SK-N-SH treated with all-trans-retinoic acid at 6 μM for 48 hours (cell line): ENCODE results near the gene CITED2.

Experiments
- ATAC-seq: fragments of 200-7000 bp; cut with Tn5 transposase; 3 replicates; pipeline ENCODE4 v1.9.1; 2020; ENCODE audit warnings: mild to moderate bottlenecking, moderate library complexity
- ARNTL ChIP-seq: fragments of 450-650 bp; formaldehyde crosslinking; IDR thresholded peaks from 2 replicates; pipeline ENCODE4 v1.5.0; 2020; ENCODE audit warnings: low read depth, mild to moderate bottlenecking, moderate library complexity, borderline replicate concordance
- BACH2 ChIP-seq: fragments of 250-450 bp; sonication (Bioruptor Pico); IDR thresholded peaks from 2 replicates; pipeline ENCODE4 v1.9.0; 2021; ENCODE audit warnings: mild to moderate bottlenecking, borderline replicate concordance
- CSDC2 ChIP-seq: fragments of 250-450 bp; sonication (Bioruptor Pico); IDR thresholded peaks from 2 replicates; pipeline ENCODE4 v1.5.0; 2020; ENCODE audit warnings: mild to moderate bottlenecking, moderate library complexity
- ESRRG ChIP-seq: fragments of 250-450 bp; sonication (Bioruptor Pico); IDR thresholded peaks from 2 replicates; pipeline ENCODE4 v1.6.1; 2021; ENCODE audit warnings: mild to moderate bottlenecking
- ISL1 ChIP-seq: fragments of 250-450 bp; sonication (Bioruptor Pico); IDR thresholded peaks from 2 replicates; pipeline ENCODE4 v2.1.2; 2022; ENCODE audit warnings: mild to moderate bottlenecking, moderate library complexity
- OSR1 ChIP-seq: fragments of 250-450 bp; sonication (Bioruptor Pico); IDR thresholded peaks from 2 replicates; pipeline ENCODE4 v1.8.0; 2022; ENCODE audit warnings: moderate library complexity, mild to moderate bottlenecking, inconsistent platforms
- PPARA ChIP-seq: fragments of 250-450 bp; sonication (Bioruptor Pico); IDR thresholded peaks from 2 replicates; pipeline ENCODE4 v1.5.0; 2020; ENCODE audit warnings: mild to moderate bottlenecking, borderline replicate concordance
- RARB ChIP-seq: fragments of 250-450 bp; sonication (Bioruptor Pico); IDR thresholded peaks from 2 replicates; pipeline ENCODE4 v1.8.0; 2021; ENCODE audit warnings: mild to moderate bottlenecking, moderate library complexity
- SNAI2 ChIP-seq: fragments of 250-450 bp; sonication (Bioruptor Pico); IDR thresholded peaks from 2 replicates; pipeline ENCODE4 v1.5.0; 2020; ENCODE audit warnings: mild to moderate bottlenecking, moderate library complexity
- TCF4 ChIP-seq: fragments of 250-450 bp; sonication (Bioruptor Pico); IDR thresholded peaks from 2 replicates; pipeline ENCODE4 v1.8.0; 2021; ENCODE audit warnings: mild to moderate bottlenecking, moderate library complexity, borderline replicate concordance
- TOX ChIP-seq: fragments of 250-450 bp; sonication (Bioruptor Pico); IDR thresholded peaks from 2 replicates; pipeline ENCODE4 v1.8.0; 2021; ENCODE audit warnings: mild to moderate bottlenecking, moderate library complexity, borderline replicate concordance
- ZC3H10 ChIP-seq: fragments of 250-450 bp; sonication (Bioruptor Pico); IDR thresholded peaks from 2 replicates; pipeline ENCODE4 v1.5.1; 2021; ENCODE audit warnings: mild to moderate bottlenecking, moderate library complexity
- ZFP30 ChIP-seq: fragments of 450-650 bp; formaldehyde crosslinking; IDR thresholded peaks from 2 replicates; pipeline ENCODE4 v1.5.0; 2022; ENCODE audit warnings: mild to moderate bottlenecking, moderate library complexity
- ZNF565 ChIP-seq: fragments of 450-650 bp; formaldehyde crosslinking; conservative IDR thresholded peaks from 2 replicates; pipeline ENCODE4 v1.5.0; 2020; ENCODE audit warnings: low read depth, mild to moderate bottlenecking, moderate library complexity
- ZNF70 ChIP-seq: fragments of 450-650 bp; formaldehyde crosslinking; IDR thresholded peaks from 2 replicates; pipeline ENCODE4 v1.5.0; 2020; ENCODE audit warnings: mild to moderate bottlenecking, moderate library complexity
- ZNF8 ChIP-seq: fragments of 450-650 bp; formaldehyde crosslinking; IDR thresholded peaks from 2 replicates; pipeline ENCODE4 v1.5.0; 2020; ENCODE audit warnings: mild to moderate bottlenecking, moderate library complexity
- TF ChIP-seq, protein P1 (sequence below): fragments of 250-450 bp; sonication (Bioruptor Pico); IDR thresholded peaks from 2 replicates; pipeline ENCODE4 v1.8.0; 2020; ENCODE audit warnings: mild to moderate bottlenecking, moderate library complexity, borderline replicate concordance
- TF ChIP-seq, protein P2 (sequence below): fragments of 250-450 bp; sonication (Bioruptor Pico); IDR thresholded peaks from 2 replicates; pipeline ENCODE4 v1.5.0; 2020; ENCODE audit warnings: mild to moderate bottlenecking, moderate library complexity
- TF ChIP-seq, protein P3 (sequence below): fragments of 250-450 bp; sonication (Bioruptor Pico); IDR thresholded peaks from 2 replicates; pipeline ENCODE4 v1.5.1; 2020; ENCODE audit warnings: low read depth, mild to moderate bottlenecking, moderate library complexity
- TF ChIP-seq, protein P4 (sequence below): fragments of 250-450 bp; sonication (Bioruptor Pico); IDR thresholded peaks from 2 replicates; pipeline ENCODE4 v1.5.1; 2021; ENCODE audit warnings: mild to moderate bottlenecking, moderate library complexity

Gene CITED2

DNA sequence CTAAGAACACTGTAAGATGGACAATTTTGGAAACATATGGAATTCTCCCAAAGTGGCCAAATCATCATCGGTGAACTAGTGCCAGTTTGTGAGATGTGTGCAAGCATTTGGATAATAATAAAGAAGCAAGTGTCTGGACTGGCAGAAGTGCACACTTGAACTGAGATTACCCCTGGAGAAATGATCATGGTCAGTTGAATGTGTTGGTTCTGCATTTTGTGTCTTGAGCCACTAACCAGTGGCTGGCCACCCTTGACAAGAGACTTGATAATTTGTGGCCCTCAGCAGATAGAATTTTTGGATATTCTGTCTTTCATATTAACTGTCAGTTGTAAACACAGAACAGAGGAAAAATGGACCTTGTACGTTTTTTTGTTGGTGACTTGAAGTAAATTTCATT lies 37.4 kb downstream of the CITED2 start (continued):
- TF ChIP-seq, protein P1, sequence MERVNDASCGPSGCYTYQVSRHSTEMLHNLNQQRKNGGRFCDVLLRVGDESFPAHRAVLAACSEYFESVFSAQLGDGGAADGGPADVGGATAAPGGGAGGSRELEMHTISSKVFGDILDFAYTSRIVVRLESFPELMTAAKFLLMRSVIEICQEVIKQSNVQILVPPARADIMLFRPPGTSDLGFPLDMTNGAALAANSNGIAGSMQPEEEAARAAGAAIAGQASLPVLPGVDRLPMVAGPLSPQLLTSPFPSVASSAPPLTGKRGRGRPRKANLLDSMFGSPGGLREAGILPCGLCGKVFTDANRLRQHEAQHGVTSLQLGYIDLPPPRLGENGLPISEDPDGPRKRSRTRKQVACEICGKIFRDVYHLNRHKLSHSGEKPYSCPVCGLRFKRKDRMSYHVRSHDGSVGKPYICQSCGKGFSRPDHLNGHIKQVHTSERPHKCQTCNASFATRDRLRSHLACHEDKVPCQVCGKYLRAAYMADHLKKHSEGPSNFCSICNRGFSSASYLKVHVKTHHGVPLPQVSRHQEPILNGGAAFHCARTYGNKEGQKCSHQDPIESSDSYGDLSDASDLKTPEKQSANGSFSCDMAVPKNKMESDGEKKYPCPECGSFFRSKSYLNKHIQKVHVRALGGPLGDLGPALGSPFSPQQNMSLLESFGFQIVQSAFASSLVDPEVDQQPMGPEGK (CRISPR knock-in tag) = no peak

DNA sequence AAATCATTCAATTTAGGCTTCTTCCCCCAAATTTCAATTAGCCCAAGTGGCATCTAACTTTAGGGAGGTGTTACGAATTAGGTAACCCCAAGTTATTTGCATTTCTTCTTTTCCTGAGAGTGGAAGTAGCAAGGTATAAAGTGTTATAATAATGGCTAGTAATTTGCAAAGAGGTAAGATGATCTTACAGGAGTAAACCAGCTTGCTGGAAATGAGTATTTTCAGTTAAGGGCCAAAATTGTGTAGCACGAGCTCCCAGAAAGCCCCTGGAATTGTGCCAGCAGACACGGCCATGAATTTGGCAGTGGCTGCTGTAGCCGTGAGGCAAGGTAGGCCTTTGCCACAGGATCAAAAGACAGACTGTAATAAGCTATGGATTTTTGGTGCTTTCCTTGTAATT lies 38.0 kb downstream of the CITED2 start:
- TF ChIP-seq, protein P2, sequence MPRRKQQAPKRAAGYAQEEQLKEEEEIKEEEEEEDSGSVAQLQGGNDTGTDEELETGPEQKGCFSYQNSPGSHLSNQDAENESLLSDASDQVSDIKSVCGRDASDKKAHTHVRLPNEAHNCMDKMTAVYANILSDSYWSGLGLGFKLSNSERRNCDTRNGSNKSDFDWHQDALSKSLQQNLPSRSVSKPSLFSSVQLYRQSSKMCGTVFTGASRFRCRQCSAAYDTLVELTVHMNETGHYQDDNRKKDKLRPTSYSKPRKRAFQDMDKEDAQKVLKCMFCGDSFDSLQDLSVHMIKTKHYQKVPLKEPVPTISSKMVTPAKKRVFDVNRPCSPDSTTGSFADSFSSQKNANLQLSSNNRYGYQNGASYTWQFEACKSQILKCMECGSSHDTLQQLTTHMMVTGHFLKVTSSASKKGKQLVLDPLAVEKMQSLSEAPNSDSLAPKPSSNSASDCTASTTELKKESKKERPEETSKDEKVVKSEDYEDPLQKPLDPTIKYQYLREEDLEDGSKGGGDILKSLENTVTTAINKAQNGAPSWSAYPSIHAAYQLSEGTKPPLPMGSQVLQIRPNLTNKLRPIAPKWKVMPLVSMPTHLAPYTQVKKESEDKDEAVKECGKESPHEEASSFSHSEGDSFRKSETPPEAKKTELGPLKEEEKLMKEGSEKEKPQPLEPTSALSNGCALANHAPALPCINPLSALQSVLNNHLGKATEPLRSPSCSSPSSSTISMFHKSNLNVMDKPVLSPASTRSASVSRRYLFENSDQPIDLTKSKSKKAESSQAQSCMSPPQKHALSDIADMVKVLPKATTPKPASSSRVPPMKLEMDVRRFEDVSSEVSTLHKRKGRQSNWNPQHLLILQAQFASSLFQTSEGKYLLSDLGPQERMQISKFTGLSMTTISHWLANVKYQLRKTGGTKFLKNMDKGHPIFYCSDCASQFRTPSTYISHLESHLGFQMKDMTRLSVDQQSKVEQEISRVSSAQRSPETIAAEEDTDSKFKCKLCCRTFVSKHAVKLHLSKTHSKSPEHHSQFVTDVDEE (CRISPR knock-in tag) = no peak
- TF ChIP-seq ISL1 (CRISPR knock-in tag) (no peak), PPARA (CRISPR knock-in tag) (no peak), TCF4 (CRISPR knock-in tag) (no peak), TOX (CRISPR knock-in tag) (no peak), ZFP30 (no peak), SNAI2 (CRISPR knock-in tag) (no peak), BACH2 (no peak), ARNTL (CRISPR knock-in tag) (no peak), ESRRG (CRISPR knock-in tag) (no peak), ZNF70 (CRISPR knock-in tag) (no peak), CSDC2 (no peak), ZNF565 (CRISPR knock-in tag) (no peak), OSR1 (CRISPR knock-in tag) (no peak), RARB (CRISPR knock-in tag) (no peak), ZC3H10 (CRISPR knock-in tag) (no peak), ZNF8 (no peak)
- TF ChIP-seq, protein P3, sequence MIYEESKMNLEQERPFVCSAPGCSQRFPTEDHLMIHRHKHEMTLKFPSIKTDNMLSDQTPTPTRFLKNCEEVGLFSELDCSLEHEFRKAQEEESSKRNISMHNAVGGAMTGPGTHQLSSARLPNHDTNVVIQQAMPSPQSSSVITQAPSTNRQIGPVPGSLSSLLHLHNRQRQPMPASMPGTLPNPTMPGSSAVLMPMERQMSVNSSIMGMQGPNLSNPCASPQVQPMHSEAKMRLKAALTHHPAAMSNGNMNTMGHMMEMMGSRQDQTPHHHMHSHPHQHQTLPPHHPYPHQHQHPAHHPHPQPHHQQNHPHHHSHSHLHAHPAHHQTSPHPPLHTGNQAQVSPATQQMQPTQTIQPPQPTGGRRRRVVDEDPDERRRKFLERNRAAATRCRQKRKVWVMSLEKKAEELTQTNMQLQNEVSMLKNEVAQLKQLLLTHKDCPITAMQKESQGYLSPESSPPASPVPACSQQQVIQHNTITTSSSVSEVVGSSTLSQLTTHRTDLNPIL = no peak
- TF ChIP-seq, protein P4, sequence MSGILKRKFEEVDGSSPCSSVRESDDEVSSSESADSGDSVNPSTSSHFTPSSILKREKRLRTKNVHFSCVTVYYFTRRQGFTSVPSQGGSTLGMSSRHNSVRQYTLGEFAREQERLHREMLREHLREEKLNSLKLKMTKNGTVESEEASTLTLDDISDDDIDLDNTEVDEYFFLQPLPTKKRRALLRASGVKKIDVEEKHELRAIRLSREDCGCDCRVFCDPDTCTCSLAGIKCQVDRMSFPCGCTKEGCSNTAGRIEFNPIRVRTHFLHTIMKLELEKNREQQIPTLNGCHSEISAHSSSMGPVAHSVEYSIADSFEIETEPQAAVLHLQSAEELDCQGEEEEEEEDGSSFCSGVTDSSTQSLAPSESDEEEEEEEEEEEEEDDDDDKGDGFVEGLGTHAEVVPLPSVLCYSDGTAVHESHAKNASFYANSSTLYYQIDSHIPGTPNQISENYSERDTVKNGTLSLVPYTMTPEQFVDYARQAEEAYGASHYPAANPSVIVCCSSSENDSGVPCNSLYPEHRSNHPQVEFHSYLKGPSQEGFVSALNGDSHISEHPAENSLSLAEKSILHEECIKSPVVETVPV = no peak
- TF ChIP-seq, protein P1 (CRISPR knock-in tag) = no peak
- ATAC-seq = no peak

DNA sequence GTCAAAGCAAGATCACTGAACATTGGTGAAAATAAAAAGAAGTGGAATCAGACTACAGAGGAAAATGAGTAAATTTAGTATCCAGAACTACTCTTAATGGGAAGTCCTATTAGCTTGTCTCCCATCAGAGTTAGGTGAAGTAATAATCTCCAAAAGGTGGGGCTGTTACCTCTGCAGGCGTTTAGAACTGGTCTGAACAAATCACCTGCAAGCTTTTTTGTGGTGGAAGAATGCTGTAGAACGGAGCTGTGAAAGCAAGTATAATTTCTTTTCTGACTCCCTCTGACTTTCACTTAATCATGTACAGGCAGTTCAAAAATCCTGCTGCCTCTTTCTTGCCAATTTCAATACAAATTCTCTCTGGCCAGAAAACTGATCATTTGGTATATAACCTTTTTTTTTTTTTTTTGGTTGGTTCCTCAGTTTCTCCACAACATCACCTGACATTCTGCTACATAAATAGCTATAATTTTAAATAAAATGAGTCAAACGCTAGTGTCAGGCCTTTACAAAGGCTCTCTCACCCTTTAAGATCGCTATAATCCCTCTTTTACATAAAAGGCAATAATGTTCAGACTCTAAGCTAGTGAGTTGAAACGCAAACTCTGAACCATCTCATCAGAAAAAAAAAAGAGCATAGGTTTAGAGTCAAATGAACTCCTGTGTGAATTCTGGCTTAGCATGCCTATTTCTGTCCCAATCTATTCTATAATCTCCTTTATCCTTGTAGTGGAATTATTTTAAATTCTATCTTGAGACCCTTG lies 38.8 kb downstream of the CITED2 start:
- ATAC-seq = no peak
- TF ChIP-seq CSDC2 (no peak), PPARA (CRISPR knock-in tag) (no peak), ZNF565 (CRISPR knock-in tag) (no peak), RARB (CRISPR knock-in tag) (no peak), ISL1 (CRISPR knock-in tag) (no peak), OSR1 (CRISPR knock-in tag) (no peak)
- TF ChIP-seq, protein P1 (CRISPR knock-in tag) = no peak
- TF ChIP-seq, protein P3 = no peak
- TF ChIP-seq, protein P4 = no peak
